IPS-11a (cell line): Measurements from ENCODE around the gene POU5F1.

Experiments
- H3K4me3 ChIP-seq: one replicate; pipeline ENCODE4 v1.5.1; 2013; ENCODE audit warnings: low read depth, low read length, control low read depth

POU5F1 gene

DNA sequence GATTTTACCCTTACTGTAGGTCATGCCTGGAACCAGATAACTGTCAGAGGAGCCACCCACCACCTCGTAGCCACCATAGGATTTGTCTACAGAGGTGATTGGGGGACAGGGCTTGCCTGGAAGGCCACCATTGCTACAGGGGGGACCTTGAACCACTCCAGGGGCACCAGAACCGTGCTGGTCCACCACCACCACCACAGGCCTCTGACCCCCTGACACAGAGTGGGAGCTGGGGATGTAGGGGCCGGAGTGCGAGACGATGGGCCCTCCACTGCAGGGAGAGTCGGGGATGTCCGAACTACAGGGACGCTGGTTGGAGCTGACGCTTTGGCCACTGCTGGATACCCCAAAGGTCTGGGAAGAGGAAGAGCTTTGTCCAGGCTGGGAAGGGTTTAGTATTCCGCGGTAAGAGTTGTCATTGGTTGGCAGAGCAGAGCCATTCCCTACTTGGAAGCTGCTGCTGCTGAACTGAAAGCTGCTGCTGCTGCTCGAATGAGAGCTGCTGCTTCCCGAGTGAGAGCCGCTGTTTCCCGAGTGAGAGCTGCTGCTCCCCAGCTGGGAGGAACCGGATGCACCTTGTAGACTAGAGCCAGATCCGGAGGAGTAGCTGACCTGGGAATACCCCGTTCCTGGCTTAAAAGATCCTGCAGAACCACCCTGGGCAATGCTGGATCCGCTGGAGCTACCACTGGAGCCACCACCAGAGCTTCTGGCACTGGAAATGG is 53.7 kb downstream of the POU5F1 start:
- H3K4me3 ChIP-seq, result no peak overlapping the region

GRCh38 chr6:31115941-31116560 is 54.4 kb downstream of the POU5F1 start:
- no peak overlapping the region for H3K4me3 ChIP-seq

- H3K4me3 ChIP-seq, result no peak overlapping the region
These were observed 55.3 kb downstream of the POU5F1 start for GRCh38 chr6:31114970-31115849.

- no peak within 1 kb of the TSS for H3K4me3 ChIP-seq
These were observed 56.0 kb downstream of the POU5F1 start, which contains the start of gene PSORS1C1 for GRCh38 chr6:31114541-31114878. Gene PSORS1C1 (plus strand): TSS chr6:31114800. CDS start chr6:31129633, 14,833 bp downstream.
